Osteoblast (primary cell): ENCODE measurements around the gene SLC48A1. TPM values are rescaled to one million over a fixed set of nuclear protein-coding genes. Genes with fewer than 3 reads are reported as not detected.

Experiments
- DNase-seq: peaks from one replicate; pipeline ENCODE4 v3.0.0; 2011; ENCODE audit warnings: low spot score, mixed read lengths; ENCODE audit not compliant: insufficient read length; ENCODE audit errors: missing footprints
- H2AFZ ChIP-seq: 2 replicates; pipeline ENCODE4 v1.6.0; 2011; ENCODE audit warnings: mild to moderate bottlenecking, low read length
- H3K27ac ChIP-seq: 2 replicates; pipeline ENCODE4 v1.5.1; 2011; ENCODE audit warnings: mild to moderate bottlenecking, low read depth, low read length, moderate library complexity
- H3K27me3 ChIP-seq: 2 replicates; pipeline ENCODE4 v1.6.0; 2012; ENCODE audit warnings: mild to moderate bottlenecking, control low read depth, inconsistent platforms, low read length, moderate library complexity; ENCODE audit not compliant: insufficient read depth
- H3K36me3 ChIP-seq: 2 replicates; pipeline ENCODE4 v1.5.1; 2011; ENCODE audit warnings: mild to moderate bottlenecking, low read length, control low read depth, moderate library complexity; ENCODE audit not compliant: insufficient read depth
- H3K4me1 ChIP-seq: 2 replicates; pipeline ENCODE4 v1.5.1; 2011; ENCODE audit warnings: mild to moderate bottlenecking, low read length, control low read depth, moderate library complexity; ENCODE audit not compliant: insufficient read depth
- H3K4me2 ChIP-seq: 2 replicates; pipeline ENCODE4 v1.6.0; 2011; ENCODE audit warnings: mild to moderate bottlenecking, low read length; ENCODE audit not compliant: insufficient read depth
- H3K4me3 ChIP-seq: fragments of 200-600 bp; sonication (generic); 3 replicates; pipeline ENCODE4 v1.5.1; 2012; ENCODE audit warnings: mild to moderate bottlenecking, low read length, inconsistent platforms; ENCODE audit not compliant: insufficient read depth
- H3K79me2 ChIP-seq: 2 replicates; pipeline ENCODE4 v1.6.0; 2012; ENCODE audit warnings: mild to moderate bottlenecking, low read length, control low read depth, inconsistent platforms; ENCODE audit not compliant: insufficient read depth
- H3K9me3 ChIP-seq: 2 replicates; pipeline ENCODE4 v1.5.1; 2011; ENCODE audit warnings: low read depth, low read length, control low read depth
- H4K20me1 ChIP-seq: 2 replicates; pipeline ENCODE4 v1.6.0; 2012; ENCODE audit warnings: mild to moderate bottlenecking, low read length, control low read depth; ENCODE audit not compliant: insufficient read depth
- total RNA-seq: library from RNA; depleted of rRNA; stranded (reverse); fragments of >200 nt; gene quantifications from 2 replicates; pipeline ENCODE4 v1.2.3, GENCODE V29; 2012
- TF ChIP-seq, protein P1 (sequence below): IDR thresholded peaks from 2 replicates; pipeline ENCODE4 v1.5.1; 2011; ENCODE audit warnings: mild to moderate bottlenecking, low read depth, low read length, moderate library complexity; ENCODE audit errors: extremely low read depth

SLC48A1 gene
- total RNA-seq, 1 donor = 19.2 TPM

DNA sequence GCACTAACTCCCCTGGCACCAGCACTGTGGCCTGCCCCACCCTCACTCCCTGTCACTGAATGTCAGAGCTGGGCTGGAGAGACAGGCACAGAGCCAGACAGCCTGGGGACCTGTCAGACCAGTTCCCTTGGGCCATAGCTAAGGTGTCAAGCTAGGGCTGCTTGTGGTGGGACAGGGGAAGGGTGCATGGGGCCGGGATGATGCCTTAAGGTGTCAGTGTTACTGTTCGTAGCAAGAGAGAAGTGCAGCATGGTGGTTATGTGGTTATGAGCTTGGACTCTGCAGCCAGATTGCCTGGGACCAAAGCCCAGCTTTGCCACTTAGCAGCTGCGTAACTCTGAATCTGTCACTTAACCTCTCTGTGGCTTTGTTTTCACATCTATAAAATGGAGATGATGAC, 18.2 kb upstream of the SLC48A1 start:
- peak; percentile 39 for DNase-seq
- Histone ChIP-seq H4K20me1 (no peaks in the 10 kb centered on the region), H3K4me1 (peaks cover 49% of the 10 kb centered on the region), H2AFZ (no peak overlapping the region), H3K79me2 (no peaks in the 10 kb centered on the region), H3K36me3 (no peaks in the 10 kb centered on the region), H3K27me3 (no peaks in the 10 kb centered on the region), H3K4me3 (no peak overlapping the region), H3K9me3 (no peaks in the 10 kb centered on the region), H3K4me2 (no peak overlapping the region), H3K27ac (no peak overlapping the region)
- TF ChIP-seq, protein P1, sequence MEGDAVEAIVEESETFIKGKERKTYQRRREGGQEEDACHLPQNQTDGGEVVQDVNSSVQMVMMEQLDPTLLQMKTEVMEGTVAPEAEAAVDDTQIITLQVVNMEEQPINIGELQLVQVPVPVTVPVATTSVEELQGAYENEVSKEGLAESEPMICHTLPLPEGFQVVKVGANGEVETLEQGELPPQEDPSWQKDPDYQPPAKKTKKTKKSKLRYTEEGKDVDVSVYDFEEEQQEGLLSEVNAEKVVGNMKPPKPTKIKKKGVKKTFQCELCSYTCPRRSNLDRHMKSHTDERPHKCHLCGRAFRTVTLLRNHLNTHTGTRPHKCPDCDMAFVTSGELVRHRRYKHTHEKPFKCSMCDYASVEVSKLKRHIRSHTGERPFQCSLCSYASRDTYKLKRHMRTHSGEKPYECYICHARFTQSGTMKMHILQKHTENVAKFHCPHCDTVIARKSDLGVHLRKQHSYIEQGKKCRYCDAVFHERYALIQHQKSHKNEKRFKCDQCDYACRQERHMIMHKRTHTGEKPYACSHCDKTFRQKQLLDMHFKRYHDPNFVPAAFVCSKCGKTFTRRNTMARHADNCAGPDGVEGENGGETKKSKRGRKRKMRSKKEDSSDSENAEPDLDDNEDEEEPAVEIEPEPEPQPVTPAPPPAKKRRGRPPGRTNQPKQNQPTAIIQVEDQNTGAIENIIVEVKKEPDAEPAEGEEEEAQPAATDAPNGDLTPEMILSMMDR = no peak

DNA sequence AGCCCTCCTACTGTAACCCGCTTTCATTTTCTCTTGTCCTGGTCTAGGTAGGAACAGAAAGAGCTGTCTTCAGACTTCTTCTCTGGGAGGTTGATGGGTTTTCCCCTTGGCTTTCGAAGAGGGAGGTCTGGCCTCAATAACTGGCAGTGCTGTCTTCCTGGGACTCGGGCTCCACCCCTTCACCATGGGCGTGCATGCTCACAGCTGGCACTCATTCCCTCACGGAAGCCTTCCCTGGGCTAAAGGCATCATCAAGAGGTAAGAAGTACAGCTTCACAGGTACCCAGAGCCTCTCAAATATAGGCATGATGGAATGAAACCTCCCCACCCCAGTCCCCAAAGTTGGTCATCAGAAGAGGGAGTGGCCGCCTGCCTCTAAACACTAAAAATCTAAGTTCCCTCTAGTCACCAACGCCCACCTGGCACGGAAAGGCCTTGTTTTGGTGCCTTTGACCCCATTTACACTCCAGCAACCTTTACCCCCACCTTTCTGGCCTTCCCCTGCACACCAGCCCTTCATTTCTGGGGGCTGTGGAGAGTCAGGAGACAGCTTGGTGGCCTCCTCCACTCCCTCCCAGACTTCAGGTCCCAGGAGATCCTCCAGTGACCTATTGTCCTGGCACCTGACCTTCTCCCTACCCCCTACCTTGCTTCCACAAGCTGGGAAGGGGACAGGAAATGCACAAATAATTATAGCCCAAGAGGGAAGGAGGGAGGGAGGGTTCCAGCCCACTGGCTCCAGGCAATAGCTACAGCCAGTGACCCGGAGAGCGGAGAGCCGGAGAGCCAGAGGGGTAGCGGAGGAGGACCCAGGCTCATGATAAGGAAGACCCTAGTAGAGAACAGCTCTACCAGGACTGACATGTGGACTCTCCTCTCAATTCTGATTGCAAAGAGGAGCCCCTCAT, 17.1 kb upstream of the SLC48A1 start:
- no peak overlapping the region for H3K4me3 ChIP-seq
- H3K79me2 ChIP-seq = no peaks in the 10 kb centered on the region
- TF ChIP-seq, protein P1 = no peak
- peak; percentile 17 for DNase-seq
- no peak overlapping the region for H3K27ac ChIP-seq
- no peaks in the 10 kb centered on the region for H3K27me3 ChIP-seq
- no peak overlapping the region for H2AFZ ChIP-seq
- no peaks in the 10 kb centered on the region for H3K36me3 ChIP-seq
- H3K4me2 ChIP-seq = no peak overlapping the region
- peaks cover 49% of the 10 kb centered on the region for H3K4me1 ChIP-seq
- no peaks in the 10 kb centered on the region for H4K20me1 ChIP-seq
- H3K9me3 ChIP-seq = no peaks in the 10 kb centered on the region

DNA sequence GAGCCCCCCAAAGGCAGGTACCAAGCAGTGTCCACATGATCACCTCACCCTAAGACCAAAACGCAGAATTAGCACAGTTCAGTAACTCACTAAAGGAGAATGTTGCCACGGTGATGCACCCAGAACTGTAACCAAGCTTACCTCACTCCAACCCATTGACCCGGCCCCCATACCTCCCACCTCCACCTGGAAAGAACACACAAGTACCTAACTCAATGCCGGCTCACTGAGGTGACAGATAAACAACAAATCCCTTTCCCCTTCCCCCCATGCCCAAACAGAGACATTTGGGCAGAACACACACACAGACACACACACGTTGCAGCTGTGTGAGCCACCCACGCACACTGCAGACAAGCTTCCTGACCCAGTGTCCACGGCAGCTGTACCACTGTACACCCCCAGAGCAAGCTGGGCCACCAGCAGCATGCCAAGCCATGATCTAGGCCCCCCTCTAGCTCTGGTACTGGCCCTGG, 15.6 kb upstream of the SLC48A1 start:
- Histone ChIP-seq H3K36me3 (no peaks in the 10 kb centered on the region), H3K27ac (no peak overlapping the region), H3K4me1 (peaks cover 46% of the 10 kb centered on the region), H3K27me3 (no peaks in the 10 kb centered on the region), H4K20me1 (no peaks in the 10 kb centered on the region), H2AFZ (no peak overlapping the region), H3K9me3 (no peaks in the 10 kb centered on the region), H3K79me2 (no peaks in the 10 kb centered on the region), H3K4me3 (peak overlapping the region; percentile 84), H3K4me2 (peak overlapping the region; percentile 92)
- TF ChIP-seq, protein P1 = no peak
- DNase-seq = no peak

DNA sequence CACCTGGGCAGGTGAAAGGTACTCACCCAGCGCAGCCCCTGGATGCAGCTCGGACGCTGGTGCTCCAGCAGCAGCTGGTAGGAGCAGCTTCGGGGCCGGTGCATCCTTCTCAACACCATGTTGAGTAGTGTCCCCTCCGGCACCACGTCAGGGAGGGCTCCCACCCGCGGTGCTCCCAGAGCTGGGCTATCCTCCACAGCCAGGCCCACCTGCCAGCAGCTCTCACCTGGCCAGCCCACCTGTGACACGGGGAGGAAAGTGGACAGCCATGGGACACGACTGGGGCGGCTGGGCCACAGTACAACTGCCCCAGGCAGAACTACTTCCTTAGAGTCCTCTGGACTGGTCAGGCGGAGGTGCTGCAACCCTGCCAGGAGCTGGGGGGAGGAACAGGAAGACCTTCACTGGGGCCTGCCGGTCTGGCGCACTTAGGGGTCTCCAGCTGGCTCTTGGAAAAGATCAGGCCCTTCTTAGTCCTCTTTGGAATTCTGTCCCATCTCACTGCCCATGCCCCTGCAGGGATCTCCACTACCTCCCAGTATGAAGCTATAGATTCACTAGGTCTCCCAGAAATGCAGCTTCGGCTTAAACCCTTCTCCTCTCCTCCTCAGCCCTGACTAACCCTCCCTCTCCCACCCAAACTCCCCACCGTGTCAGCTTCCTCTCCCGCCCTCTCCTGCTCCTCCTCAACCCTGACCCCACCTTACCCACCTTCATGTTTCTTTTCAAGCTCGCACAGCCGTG, 15.0 kb upstream of the SLC48A1 start:
- H3K27me3 ChIP-seq = no peaks in the 10 kb centered on the region
- H3K4me1 ChIP-seq = peaks cover 40% of the 10 kb centered on the region
- no peaks in the 10 kb centered on the region for H3K36me3 ChIP-seq
- DNase-seq = peak; percentile 87
- H3K9me3 ChIP-seq = no peaks in the 10 kb centered on the region
- H4K20me1 ChIP-seq = no peaks in the 10 kb centered on the region
- H3K4me2 ChIP-seq = peak overlapping the region; percentile 92
- peak overlapping the region; percentile 84 for H3K4me3 ChIP-seq
- H2AFZ ChIP-seq = peak overlapping the region; percentile 96
- TF ChIP-seq, protein P1 = no peak
- H3K27ac ChIP-seq = no peak overlapping the region
- H3K79me2 ChIP-seq = no peaks in the 10 kb centered on the region
